A673 (cell line): Measurements from ENCODE around the gene SEMA5A.

Experiments
- EZH2 ChIP-seq: fragments of 200-600 bp; sonication (generic); IDR thresholded peaks from 2 replicates; pipeline ENCODE4 v1.6.1; 2017; ENCODE audit warnings: borderline replicate concordance, low read depth, mild to moderate bottlenecking, mixed read lengths, antibody characterized with exemption, low read length; ENCODE audit not compliant: poor library complexity, severe bottlenecking
- TF ChIP-seq, protein P1 (sequence below): fragments of 300-800, 200-600 bp; sonication (generic); conservative IDR thresholded peaks from 2 replicates; pipeline ENCODE4 v1.5.1; 2017; ENCODE audit warnings: low read depth, mild to moderate bottlenecking, antibody characterized with exemption, low read length, moderate library complexity, mixed read lengths

DNA sequence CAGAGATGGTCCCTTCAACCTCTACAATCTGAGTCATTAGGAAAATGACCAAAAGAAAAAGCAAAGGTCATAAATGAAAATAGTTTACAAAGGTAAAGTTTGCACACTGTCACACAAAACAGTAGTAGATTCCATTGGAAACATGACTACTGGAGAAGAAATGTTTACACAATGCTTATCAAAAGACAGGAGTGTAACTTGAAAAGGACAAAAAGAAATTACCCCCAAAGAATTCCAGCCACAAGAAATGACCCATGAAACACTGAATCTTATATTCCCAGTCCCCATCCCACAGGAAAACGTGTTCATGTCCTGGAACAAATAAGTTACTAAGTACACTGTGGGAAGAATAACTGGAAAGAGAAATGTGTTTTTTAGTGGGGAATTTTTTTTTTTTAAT, 385.1 kb downstream of the SEMA5A start:
- TF ChIP-seq, protein P1, sequence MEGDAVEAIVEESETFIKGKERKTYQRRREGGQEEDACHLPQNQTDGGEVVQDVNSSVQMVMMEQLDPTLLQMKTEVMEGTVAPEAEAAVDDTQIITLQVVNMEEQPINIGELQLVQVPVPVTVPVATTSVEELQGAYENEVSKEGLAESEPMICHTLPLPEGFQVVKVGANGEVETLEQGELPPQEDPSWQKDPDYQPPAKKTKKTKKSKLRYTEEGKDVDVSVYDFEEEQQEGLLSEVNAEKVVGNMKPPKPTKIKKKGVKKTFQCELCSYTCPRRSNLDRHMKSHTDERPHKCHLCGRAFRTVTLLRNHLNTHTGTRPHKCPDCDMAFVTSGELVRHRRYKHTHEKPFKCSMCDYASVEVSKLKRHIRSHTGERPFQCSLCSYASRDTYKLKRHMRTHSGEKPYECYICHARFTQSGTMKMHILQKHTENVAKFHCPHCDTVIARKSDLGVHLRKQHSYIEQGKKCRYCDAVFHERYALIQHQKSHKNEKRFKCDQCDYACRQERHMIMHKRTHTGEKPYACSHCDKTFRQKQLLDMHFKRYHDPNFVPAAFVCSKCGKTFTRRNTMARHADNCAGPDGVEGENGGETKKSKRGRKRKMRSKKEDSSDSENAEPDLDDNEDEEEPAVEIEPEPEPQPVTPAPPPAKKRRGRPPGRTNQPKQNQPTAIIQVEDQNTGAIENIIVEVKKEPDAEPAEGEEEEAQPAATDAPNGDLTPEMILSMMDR: no peak
- no peak for TF ChIP-seq EZH2
